LNCAP (cell line): ENCODE data around the gene OR6C4.

ENCODE experiments used
- TF ChIP-seq, protein P1 (sequence below): fragments of 450-650 bp; IDR thresholded peaks from 2 replicates; pipeline ENCODE4 v1.5.1; 2017; ENCODE audit warnings: mild to moderate bottlenecking

OR6C4 gene

DNA sequence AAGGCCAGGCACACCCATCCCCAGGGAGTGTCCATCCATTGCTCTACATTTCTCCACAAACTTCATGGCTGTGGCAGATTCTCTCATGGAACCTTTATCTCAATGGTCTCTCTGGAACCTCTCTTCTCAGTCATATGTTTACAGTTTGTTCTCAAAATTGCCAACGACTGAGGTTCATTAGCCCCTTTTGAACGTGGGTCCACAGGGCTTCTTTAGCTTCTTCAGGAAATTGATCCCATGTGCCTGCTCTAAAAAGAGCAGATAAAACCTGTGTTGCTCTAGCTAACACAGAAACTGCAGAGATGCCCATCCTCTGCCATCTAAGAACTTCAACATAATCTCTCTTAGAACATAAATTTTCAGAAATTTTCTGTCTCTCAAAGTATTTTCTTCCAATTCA lies at the start of gene OR6C4:
OR6C4 (plus strand) TSS at position 301 of the 400 bp plus-strand sequence. CDS start 1,625 bp downstream, outside the sequence.
- TF ChIP-seq, protein P1, sequence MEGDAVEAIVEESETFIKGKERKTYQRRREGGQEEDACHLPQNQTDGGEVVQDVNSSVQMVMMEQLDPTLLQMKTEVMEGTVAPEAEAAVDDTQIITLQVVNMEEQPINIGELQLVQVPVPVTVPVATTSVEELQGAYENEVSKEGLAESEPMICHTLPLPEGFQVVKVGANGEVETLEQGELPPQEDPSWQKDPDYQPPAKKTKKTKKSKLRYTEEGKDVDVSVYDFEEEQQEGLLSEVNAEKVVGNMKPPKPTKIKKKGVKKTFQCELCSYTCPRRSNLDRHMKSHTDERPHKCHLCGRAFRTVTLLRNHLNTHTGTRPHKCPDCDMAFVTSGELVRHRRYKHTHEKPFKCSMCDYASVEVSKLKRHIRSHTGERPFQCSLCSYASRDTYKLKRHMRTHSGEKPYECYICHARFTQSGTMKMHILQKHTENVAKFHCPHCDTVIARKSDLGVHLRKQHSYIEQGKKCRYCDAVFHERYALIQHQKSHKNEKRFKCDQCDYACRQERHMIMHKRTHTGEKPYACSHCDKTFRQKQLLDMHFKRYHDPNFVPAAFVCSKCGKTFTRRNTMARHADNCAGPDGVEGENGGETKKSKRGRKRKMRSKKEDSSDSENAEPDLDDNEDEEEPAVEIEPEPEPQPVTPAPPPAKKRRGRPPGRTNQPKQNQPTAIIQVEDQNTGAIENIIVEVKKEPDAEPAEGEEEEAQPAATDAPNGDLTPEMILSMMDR: no peak

DNA sequence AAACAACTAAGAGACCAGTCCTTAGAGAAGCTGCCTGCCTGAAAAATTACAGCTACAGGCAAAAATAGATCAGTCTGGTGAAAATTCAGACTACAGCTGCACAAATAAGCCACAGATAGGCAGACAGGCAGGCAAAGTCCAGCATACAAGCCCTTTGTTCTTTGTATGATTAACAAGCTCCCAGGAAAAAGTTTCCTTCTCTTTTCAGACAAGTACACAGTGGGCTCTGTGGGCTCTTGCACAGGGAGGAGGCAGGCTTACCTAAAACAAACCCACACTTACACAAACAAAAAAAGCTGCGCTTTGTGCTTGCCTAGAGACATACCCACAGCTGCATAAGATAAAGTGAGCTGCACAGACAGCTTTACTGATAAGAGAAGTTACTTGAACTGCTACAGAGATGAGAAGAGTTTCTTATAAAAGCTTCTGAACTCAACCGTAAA lies 49.6 kb upstream of the OR6C4 start:
- TF ChIP-seq, protein P1: no peak

DNA sequence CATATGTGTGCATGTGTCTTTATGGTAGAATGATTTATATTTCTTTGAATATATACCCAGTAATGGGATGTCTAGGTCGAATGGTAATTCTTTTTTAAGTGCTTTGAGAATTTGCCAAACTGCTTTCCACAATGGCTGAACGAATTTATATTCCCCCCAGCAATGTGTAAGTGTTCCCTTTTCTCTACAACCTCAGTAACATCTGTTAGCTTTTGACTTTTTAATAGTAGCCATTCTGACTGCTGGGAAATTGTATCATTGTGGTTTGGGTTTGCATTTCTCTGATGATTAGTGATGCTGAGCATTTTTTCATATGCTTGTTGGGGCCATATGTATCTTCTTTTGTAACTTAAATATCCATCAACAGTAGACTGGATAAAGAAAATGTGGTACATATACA lies 47.8 kb upstream of the OR6C4 start:
- TF ChIP-seq, protein P1: no peak

DNA sequence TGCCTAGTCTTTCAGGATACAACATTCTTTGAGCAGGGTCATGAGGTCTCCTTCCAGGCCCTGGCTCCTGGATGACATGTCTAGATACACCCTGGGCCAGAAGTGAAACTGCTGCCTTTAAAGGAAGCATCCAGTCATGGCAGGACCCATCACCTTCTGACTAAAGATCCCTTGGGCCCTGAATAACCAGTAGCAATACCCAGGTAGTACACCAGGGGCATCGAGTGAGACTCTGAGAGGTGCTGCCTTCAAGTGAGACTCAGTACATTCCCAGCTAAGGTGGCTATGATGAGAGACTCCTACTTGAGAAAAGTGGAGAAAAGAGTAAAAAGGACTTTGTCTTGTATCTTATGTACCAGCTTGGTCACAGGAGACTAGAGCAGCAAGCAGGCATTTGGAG lies 33.7 kb upstream of the OR6C4 start:
- TF ChIP-seq, protein P1: no peak

DNA sequence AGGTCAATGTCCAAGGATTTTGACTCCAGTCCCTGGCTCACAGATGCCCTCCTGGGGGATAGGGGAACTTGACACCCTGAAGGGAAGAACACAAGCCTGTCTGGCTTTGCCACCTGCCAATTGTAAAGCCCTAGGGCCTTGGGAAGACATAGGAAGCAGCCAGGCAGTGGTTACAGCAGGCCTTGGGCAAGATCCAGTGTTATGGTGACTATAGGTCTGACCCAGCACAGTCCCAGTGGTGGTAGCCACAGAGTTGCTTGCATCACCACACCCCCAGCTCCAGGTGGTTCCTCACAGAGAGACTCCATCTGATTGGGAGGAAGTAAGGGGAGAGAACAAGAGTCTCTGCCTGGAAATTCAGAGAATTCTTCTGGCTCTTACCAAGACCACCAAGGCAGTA lies 33.0 kb upstream of the OR6C4 start:
- TF ChIP-seq, protein P1: no peak

DNA sequence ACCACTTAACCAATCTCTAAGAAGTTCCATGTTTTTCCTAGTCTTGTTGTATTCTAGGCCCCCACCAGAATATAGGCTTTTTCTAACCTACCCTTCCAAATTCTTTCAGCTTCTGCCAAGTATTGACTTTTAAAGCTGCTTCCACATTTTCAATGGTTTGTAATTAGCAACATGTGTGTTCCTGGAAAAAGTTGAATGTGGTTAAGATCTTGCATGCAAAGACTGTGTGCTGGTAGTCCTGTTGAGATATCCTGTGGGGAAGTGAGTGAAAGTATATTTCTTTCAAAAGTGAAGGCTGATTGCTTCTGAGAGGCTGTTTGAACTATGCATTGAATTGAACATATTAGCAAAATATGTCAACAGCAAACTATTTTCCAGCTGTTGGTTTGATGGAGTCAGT lies 646 bp upstream of the OR6C4 start:
- TF ChIP-seq, protein P1: no peak

DNA sequence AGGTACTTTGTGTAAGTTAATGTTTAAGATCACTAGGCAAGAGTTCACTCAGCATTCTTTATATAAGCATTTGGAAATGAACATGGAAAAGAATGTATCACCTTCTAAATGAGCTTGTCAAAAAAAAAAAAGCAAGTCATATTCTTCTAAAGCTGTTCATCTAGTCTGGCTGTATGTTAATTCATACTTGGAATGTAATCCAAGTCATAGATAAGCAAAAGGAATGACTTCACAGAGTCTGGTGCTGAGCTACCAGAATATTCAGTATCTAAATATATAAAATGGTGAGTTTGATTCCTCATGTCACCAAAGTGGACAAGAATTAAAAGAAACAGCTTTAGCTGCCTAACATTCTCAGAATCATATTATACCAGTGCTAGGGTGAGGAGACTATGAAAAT lies 4.9 kb downstream of the OR6C4 start:
- TF ChIP-seq, protein P1: no peak

DNA sequence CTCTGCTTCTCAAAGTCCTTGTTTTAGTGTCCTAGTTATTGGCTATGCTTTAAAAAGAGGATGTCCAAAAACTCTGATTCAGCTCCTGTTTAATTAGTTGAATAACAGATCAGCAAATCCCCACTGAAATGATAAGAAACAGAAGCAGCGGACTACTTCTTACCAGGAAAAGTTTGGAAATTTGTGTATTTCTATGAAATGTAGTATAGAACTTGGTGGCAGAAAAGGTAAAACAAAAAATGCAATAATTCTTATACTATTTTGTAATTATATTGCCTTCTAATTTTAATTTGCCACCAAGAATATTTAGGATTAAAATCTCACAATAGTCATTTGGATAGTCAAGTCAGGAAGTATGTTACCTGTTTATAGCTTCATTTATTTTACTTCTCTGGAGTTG lies 22.8 kb downstream of the OR6C4 start, which contains the start of gene OR2AP1:
OR2AP1 (plus strand) TSS at position 301 of the 400 bp plus-strand sequence. CDS start 1,947 bp downstream, outside the sequence.
- TF ChIP-seq, protein P1: no peak
